ENCODE results near the gene FAM180B. TPM values are rescaled to one million over a fixed set of nuclear protein-coding genes. Genes with fewer than 3 reads are reported as not detected.

Gene FAM180B
- total and polyA plus RNA-seq, 2 of the 8 experiments (the other 6 are each of a cell fraction or from before 2014, with no cell fraction given) = 0.09 TPM; not detected in 1

DNA sequence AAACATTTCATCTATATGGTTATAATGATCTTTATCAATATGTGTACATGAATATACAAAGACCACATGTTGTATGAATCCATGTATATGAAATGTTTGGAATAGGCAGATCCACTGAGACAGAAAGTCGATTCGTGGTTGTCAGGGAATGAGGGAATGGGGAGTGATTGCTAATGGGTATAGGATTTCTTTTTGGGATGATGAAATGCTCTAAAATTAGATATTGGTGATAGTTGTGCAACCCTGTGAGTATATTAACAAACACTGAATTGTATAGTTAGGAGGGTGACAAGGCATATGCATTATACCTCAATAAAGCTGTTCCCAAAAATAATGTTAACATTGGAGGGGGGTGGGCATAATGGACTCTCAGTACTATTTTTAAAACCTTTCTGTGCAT is 26.1 kb upstream of the FAM180B start:
- Histone ChIP-seq H4K5ac (ENCODE audit: insufficient read length, low read depth, low read length) (no peak overlapping the region), H3K56ac (replicated peaks; ENCODE audit: insufficient read length, low read depth, low read length) (no peak overlapping the region), H3K18ac (ENCODE audit: extremely low read depth, low read length) (no peak overlapping the region), H3K4ac (replicated peaks; ENCODE audit: insufficient read length, low read depth, low read length) (no peak overlapping the region), H3K23ac (ENCODE audit: insufficient read length) (no peak overlapping the region), H3K4me1 (replicated peaks in 1 of 4; ENCODE audit: control insufficient read depth in 3 of 4, insufficient read depth in 4 of 4, low read length in 3 of 4) (peaks cover 0 to 3% (median 1%) of the 10 kb centered on the region in 4 experiments; a peak in 1 of 7 replicates), H3K79me2 (ENCODE audit: control insufficient read depth in 1 of 2, insufficient read depth in 2 of 2, low read length in 2 of 2) (no peaks in the 10 kb centered on the region), H3K36me3 (ENCODE audit: control insufficient read depth in 2 of 4, insufficient read depth in 4 of 4, low read length in 3 of 4) (no peaks in the 10 kb centered on the region), H2AFZ (ENCODE audit: low read length) (no peak overlapping the region), H2BK12ac (ENCODE audit: low read depth, low read length) (no peak overlapping the region), H2BK5ac (ENCODE audit: low read depth, low read length) (no peak overlapping the region), H2AK5ac (ENCODE audit: low read depth, low read length) (no peak overlapping the region), H3K23me2 (ENCODE audit: low read depth, low read length) (peaks cover 3% of the 10 kb centered on the region; the same call in 1 of the 2 replicates), H3K9me3 (ENCODE audit: insufficient read depth in 2 of 2, low read depth in 1 of 2, low read length in 1 of 2) (no peaks in the 10 kb centered on the region), H3K14ac (ENCODE audit: insufficient read length) (no peak overlapping the region), H3K27ac (ENCODE audit: low read depth, low read length) (no peak overlapping the region), H3K79me1 (ENCODE audit: low read depth, low read length) (no peaks in the 10 kb centered on the region), H3K4me2 (ENCODE audit: insufficient read depth in 1 of 2, low read depth in 2 of 2, low read length in 2 of 2) (no peak overlapping the region), H4K20me1 (replicated peaks in 1 of 2; ENCODE audit: control insufficient read depth in 1 of 2, insufficient read depth in 2 of 2, low read length in 2 of 2) (no peaks in the 10 kb centered on the region), H3K4me3 (ENCODE audit: extremely low read depth in 1 of 4, insufficient read depth in 2 of 4, low read depth in 3 of 4, low read length in 4 of 4) (no peak overlapping the region), H3K27me3 (replicated peaks in 1 of 4; ENCODE audit: control insufficient read depth in 3 of 4, extremely low read depth in 1 of 4, insufficient read depth in 3 of 4, low read length in 3 of 4) (no peaks in the 10 kb centered on the region), H2BK120ac (replicated peaks; ENCODE audit: low read depth, low read length) (no peak overlapping the region), H2BK20ac (ENCODE audit: low read length) (no peak overlapping the region), H4K91ac (replicated peaks; ENCODE audit: insufficient read length, low read length) (no peak overlapping the region), H4K8ac (ENCODE audit: extremely low read depth, insufficient read depth, low read length) (no peak overlapping the region), H3K9ac (replicated peaks in 1 of 4; ENCODE audit: extremely low read depth in 1 of 4, low read depth in 3 of 4, low read length in 3 of 4) (no peak overlapping the region), H2BK15ac (ENCODE audit: low read length) (no peak overlapping the region)
- POLR2A ChIA-PET (ENCODE audit: partially characterized antibody) = interaction anchor here (1.2 kb wide), 1 partner anchor 8 kb away, joined by 4 read pairs; no protein-coding TSS in a partner anchor
- 83% methylated on average over 2 of the region's 2 CpGs; no CpG with 5 or more reads in 1 of the 2 experiments for WGBS, 2 experiments (ENCODE audit: extremely low coverage in 1 of 2, insufficient coverage in 1 of 2, insufficient read length in 1 of 2, insufficient replicate concordance in 2 of 2, low coverage in 1 of 2, low lambda C conversion rate in 2 of 2, missing lambda C conversion rate in 1 of 2)
- no peak for DNase-seq (ENCODE audit: low read depth in 1 of 2, low spot score in 2 of 2)
- CTCF ChIA-PET (ENCODE audit: partially characterized antibody) = no interaction called here
- no peak for FAIRE-seq
- TF ChIP-seq JUN (IDR thresholded peaks at IDR 0.05; ENCODE audit: low read depth, low read length) (no peak), TBP (IDR thresholded peaks at IDR 0.05; ENCODE audit: low read depth, low read length) (no peak), RFX5 (IDR thresholded peaks at IDR 0.05; ENCODE audit: borderline replicate concordance, low read depth, low read length) (no peak), EGR1 (IDR thresholded peaks at IDR 0.05; ENCODE audit: borderline replicate concordance, low read depth, low read length) (no peak), ZNF274 (IDR thresholded peaks at IDR 0.05; ENCODE audit: borderline replicate concordance, extremely low read depth, low read length) (no peak)
